Right lobe of liver (tissue), 6 donors: ENCODE measurements around the gene ZMYND8. TPM values are rescaled to one million over a fixed set of nuclear protein-coding genes. Genes with fewer than 3 reads are reported as not detected.
A peak's percentile ranks its signal among the peaks of the same experiment; 100 is the strongest.

ENCODE experiments used
- ATAC-seq, 4 donors: fragments of 200-7000 bp; cut with Tn5 transposase; one replicate each; pipeline ENCODE4 v1.9.1; 2020; ENCODE audit warnings: mild to moderate bottlenecking in 4 of 4, moderate library complexity in 4 of 4
- DNase-seq, 3 donors: peaks; one replicate each; pipeline ENCODE4 v3.0.0-alpha.2; 2020
- H3K27ac ChIP-seq, 3 donors: fragments of 200-600 bp; one replicate each; pipeline ENCODE4 v1.8.0; 2022
- H3K27me3 ChIP-seq, 2 donors: fragments of 200-600 bp; one replicate each; pipeline ENCODE4 v1.8.0; 2022
- H3K36me3 ChIP-seq, 4 donors: fragments of 200-600 bp; sonication (generic) in 1 of 4; one replicate each; pipeline versions ENCODE4 v1.5.1 to v1.8.0; 2017 to 2022; ENCODE audit warnings: control low read depth in 1 of 4
- H3K4me1 ChIP-seq, 4 donors: fragments of 200-600 bp; sonication (generic) in 1 of 4; one replicate each; pipeline versions ENCODE4 v1.5.1 to v1.8.0; 2017 to 2022; ENCODE audit warnings: control low read depth in 1 of 4
- H3K4me3 ChIP-seq, 3 donors: fragments of 200-600 bp; one replicate each; pipeline ENCODE4 v1.8.0; 2022
- H3K9me3 ChIP-seq, 4 donors: fragments of 200-600 bp; sonication (generic) in 1 of 4; one replicate each; pipeline versions ENCODE4 v1.5.1 to v1.8.0; 2017 to 2022; ENCODE audit warnings: control low read depth in 1 of 4
- POLR2A ChIP-seq: fragments of 450-650 bp; IDR thresholded peaks from one replicate; pipeline ENCODE4 v1.6.1; 2017; ENCODE audit warnings: antibody characterized with exemption, mild to moderate bottlenecking
- WGBS: methylation state at CpG from one replicate; pipeline ENCODE4 v1.1.6; 2018; ENCODE audit warnings: low coverage, low lambda C conversion rate; ENCODE audit not compliant: insufficient coverage; ENCODE audit errors: missing lambda C conversion rate; 5-methylcytosine and 5-hydroxymethylcytosine counted together
- intact Hi-C, 2 donors: fragments of 100-400 bp; cut with DNase I; formaldehyde crosslinking; loops; one replicate each; pipeline versions ENCODE4 v1.11.2 to v1.14.1; 2022
- total RNA-seq, 6 experiments: library from RNA; depleted of rRNA in 2 of 6; stranded (reverse); fragments of >200 nt in 2 of 6; fragmentation: NEBNext Ultra II Directional in 3 of 6; extraction: Animal tissue kit (Norgen Biotek cat#: 25700) in 3 of 6; gene quantifications; one replicate each; pipeline versions ENCODE4 v1.1.0 to v1.2.4, GENCODE V29; 2016 to 2023
- TF ChIP-seq, protein P1 (sequence below), 4 donors: fragments of 200-600 bp in 3 of 4; fragments of 450-650 bp in 1 of 4; IDR thresholded peaks; one replicate each; pipeline versions ENCODE4 v1.5.1 to v1.8.0; 2016 to 2022; ENCODE audit warnings: antibody characterized with exemption in 4 of 4, mild to moderate bottlenecking in 2 of 4
- donor health status: DM: no; HTN: yes; CAD: no.
- donor health status: DM: no; HTN: no; CAD: no.
- donor health status: DM: no; HTN: no; CAD: no.
- donor health status: DM: no; HTN: yes; CAD: no.
- donor health status: DM: no; HTN: yes; CAD: no.

ZMYND8 gene
- total RNA-seq, 6 experiments from 2014 or later, result 7.8 to 25.7 (median 13.8) TPM

DNA sequence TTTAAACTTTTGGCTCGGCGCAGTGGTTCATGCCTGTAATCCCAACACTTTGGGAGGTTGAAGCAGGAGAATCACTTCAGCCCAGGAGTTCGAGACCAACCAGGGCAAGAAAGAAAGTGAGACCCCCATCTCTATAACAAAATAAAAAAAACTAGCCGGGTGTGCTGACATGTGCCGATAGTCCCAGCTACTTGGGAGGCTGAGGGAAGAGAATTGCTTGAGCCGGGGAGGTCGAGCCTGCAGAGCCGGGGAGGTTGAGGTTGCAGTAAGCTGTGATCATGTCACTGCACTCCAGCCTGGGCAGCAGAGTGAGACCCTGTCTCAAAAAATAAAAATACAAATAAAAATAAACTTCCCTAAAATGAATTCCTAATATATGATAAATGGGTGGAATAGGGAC, 50.4 kb downstream of the ZMYND8 start:
- H3K4me1 ChIP-seq, result peaks cover 0 to 7% (median 2%) of the 10 kb centered on the region in 4 donors
- WGBS, result 93% methylated on average over 8 of the region's 8 CpGs
- peaks cover 0 to 15% (median 1%) of the 10 kb centered on the region in 4 donors for H3K36me3 ChIP-seq
- H3K4me3 ChIP-seq, result no peak overlapping the region
- intact Hi-C loops, result no loop called here
- H3K27ac ChIP-seq, result no peak overlapping the region
- H3K27me3 ChIP-seq, result no peaks in the 10 kb centered on the region
- DNase-seq, result no peak
- H3K9me3 ChIP-seq, result no peaks in the 10 kb centered on the region
- TF ChIP-seq, protein P1, sequence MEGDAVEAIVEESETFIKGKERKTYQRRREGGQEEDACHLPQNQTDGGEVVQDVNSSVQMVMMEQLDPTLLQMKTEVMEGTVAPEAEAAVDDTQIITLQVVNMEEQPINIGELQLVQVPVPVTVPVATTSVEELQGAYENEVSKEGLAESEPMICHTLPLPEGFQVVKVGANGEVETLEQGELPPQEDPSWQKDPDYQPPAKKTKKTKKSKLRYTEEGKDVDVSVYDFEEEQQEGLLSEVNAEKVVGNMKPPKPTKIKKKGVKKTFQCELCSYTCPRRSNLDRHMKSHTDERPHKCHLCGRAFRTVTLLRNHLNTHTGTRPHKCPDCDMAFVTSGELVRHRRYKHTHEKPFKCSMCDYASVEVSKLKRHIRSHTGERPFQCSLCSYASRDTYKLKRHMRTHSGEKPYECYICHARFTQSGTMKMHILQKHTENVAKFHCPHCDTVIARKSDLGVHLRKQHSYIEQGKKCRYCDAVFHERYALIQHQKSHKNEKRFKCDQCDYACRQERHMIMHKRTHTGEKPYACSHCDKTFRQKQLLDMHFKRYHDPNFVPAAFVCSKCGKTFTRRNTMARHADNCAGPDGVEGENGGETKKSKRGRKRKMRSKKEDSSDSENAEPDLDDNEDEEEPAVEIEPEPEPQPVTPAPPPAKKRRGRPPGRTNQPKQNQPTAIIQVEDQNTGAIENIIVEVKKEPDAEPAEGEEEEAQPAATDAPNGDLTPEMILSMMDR (IDR thresholded peaks at IDR 0.05), result no peak
- TF ChIP-seq POLR2A, result no peak
- no peak for ATAC-seq

DNA sequence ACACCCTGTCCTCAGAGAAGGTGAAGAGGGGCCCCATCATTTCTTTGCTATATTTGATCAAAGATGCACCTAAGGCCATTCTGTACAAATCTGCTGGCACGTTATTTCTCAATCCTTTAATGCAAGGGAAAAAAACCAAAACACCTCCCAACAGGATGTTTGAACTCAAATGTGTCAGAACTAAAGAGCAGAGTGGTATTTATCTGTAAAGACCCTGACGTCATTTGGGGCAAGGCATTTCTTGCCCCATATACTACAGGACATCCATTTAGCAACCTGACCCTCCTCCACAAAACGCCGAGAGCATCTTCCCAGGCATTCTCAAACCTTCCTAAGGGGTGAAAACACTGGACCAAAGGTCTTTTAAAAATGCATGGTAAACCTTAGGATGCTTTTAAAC, 50.8 kb downstream of the ZMYND8 start:
- Histone ChIP-seq H3K27ac (no peak overlapping the region), H3K9me3 (no peaks in the 10 kb centered on the region), H3K4me1 (peaks cover 0 to 7% (median 2%) of the 10 kb centered on the region in 4 donors), H3K36me3 (peaks cover 0 to 15% (median 1%) of the 10 kb centered on the region in 4 donors), H3K4me3 (no peak overlapping the region), H3K27me3 (no peaks in the 10 kb centered on the region)
- TF ChIP-seq POLR2A, result no peak
- TF ChIP-seq, protein P1 (IDR thresholded peaks at IDR 0.05), result no peak
- 78% methylated on average over 4 of the region's 4 CpGs for WGBS
- DNase-seq (no peak), ATAC-seq (no peak)
- intact Hi-C loops, result no loop called here

DNA sequence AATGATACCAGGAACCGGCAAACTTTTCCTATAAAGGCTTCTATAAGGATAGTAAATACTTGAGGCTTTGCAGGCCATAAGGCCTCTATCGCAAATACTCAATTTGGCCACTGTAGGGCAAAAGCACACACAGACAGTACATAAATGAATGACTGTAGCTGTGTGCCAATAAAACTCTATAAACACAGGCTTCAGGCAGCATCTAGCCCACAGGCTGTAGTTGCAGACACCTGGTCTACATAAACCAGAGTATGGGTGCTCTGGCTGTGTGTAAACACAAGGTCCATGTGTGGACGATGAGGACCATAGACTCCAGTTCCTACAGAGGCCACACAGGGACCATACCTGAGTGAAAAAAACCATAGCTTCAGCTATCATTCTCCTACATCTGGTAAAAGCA, 52.2 kb downstream of the ZMYND8 start:
- DNase-seq (no peak), ATAC-seq (peak; percentile 59 to 90 (median 84))
- Histone ChIP-seq H3K4me1 (peaks cover 0 to 7% (median 2%) of the 10 kb centered on the region in 4 donors), H3K27ac (no peak overlapping the region), H3K36me3 (peaks cover 0 to 15% (median under 1%) of the 10 kb centered on the region in 4 donors), H3K9me3 (no peaks in the 10 kb centered on the region), H3K27me3 (no peaks in the 10 kb centered on the region), H3K4me3 (no peak overlapping the region)
- WGBS, result 43% methylated on average over 3 of the region's 3 CpGs
- intact Hi-C loops, result no loop called here
- TF ChIP-seq, protein P1 (IDR thresholded peaks at IDR 0.05), result peak in 2 of 4 donors; percentile 13 to 27
- TF ChIP-seq POLR2A, result no peak

DNA sequence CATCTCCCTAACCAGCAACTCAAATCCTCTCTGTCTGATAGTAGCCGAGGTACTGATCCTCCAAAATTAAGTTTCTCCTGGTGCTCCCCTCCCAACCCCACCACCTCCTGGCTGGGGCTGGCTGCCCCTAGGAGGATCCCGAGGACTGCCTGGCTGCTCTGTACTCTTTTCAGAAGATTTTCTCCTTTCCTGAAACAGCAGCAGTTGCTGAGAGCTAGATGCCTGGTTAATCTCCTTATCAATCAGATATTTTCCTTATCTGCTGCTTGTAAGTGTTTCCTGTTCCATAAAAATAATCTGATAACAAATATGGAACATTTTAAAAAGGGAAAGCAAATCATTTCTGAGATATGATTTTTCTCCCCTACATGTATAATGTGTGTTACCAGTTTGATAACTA, 52.8 kb downstream of the ZMYND8 start:
- Histone ChIP-seq H3K9me3 (no peaks in the 10 kb centered on the region), H3K4me3 (no peak overlapping the region), H3K4me1 (peaks cover 0 to 7% (median 2%) of the 10 kb centered on the region in 4 donors), H3K27ac (no peak overlapping the region), H3K36me3 (peaks cover 0 to 15% (median under 1%) of the 10 kb centered on the region in 4 donors), H3K27me3 (no peaks in the 10 kb centered on the region)
- DNase-seq, result no peak
- TF ChIP-seq POLR2A, result no peak
- TF ChIP-seq, protein P1 (IDR thresholded peaks at IDR 0.05), result no peak
- 29% methylated on average over 1 of the region's 2 CpGs for WGBS
- intact Hi-C loops, result no loop called here
- ATAC-seq, result no peak

DNA sequence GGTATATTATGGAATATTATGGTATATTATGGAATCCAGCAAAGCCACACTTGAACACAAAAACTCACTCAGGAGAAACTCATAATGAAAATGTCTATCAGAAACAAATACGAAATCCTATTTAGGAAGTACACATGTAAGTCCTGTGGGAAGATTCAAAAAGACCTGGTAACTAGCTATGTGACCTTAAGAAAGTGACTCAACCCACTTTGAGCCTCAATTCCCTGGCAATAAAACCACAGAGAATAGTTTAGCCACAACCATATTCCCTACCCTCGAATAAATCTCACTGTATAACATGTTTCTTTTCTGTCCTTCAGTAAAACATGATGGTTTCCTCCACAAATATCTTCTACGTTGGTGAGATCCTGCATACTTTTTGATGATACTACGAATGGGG, 56.4 kb downstream of the ZMYND8 start:
- ATAC-seq, result no peak
- H3K27me3 ChIP-seq, result no peaks in the 10 kb centered on the region
- H3K4me3 ChIP-seq, result no peak overlapping the region
- H3K36me3 ChIP-seq, result peaks cover 0 to 7% (median 7%) of the 10 kb centered on the region in 4 donors
- no peak overlapping the region for H3K27ac ChIP-seq
- H3K9me3 ChIP-seq, result no peaks in the 10 kb centered on the region
- intact Hi-C loops, result no loop called here
- DNase-seq, result no peak
- WGBS, result 95% methylated on average over 4 of the region's 4 CpGs
- TF ChIP-seq, protein P1 (IDR thresholded peaks at IDR 0.05), result no peak
- TF ChIP-seq POLR2A, result no peak
- H3K4me1 ChIP-seq, result peaks cover 0 to 7% (median 2%) of the 10 kb centered on the region in 4 donors
